Measurements from ENCODE around the gene CBX4.

GRCh38 chr17:79784353-79785016, 54.8 kb downstream of the CBX4 start:
- TF ChIP-seq POLR2AphosphoS5 (IDR thresholded peaks at IDR 0.05; ENCODE audit: low read depth, low read length) (no peak), TAF1 (IDR thresholded peaks at IDR 0.05; ENCODE audit: borderline replicate concordance, insufficient read depth, low read length) (no peak), SIN3A (IDR thresholded peaks at IDR 0.05; ENCODE audit: borderline replicate concordance, insufficient read depth, low read length) (no peak), REST (IDR thresholded peaks at IDR 0.05; ENCODE audit: insufficient read depth in 1 of 2, low read depth in 2 of 2, low read length in 2 of 2) (no peak), FOXP2 (optimal IDR thresholded peaks at IDR 0.05; ENCODE audit: borderline replicate concordance, extremely low read depth, extremely low read length, insufficient read depth) (no peak)
